Uterus (tissue), 2 donors: ENCODE data around the gene SMAD5.

Source experiments
- POLR2A ChIP-seq, 2 donors: fragments of 450-650 bp; IDR thresholded peaks; one replicate each; pipeline ENCODE4 v1.6.1; 2016; ENCODE audit warnings: antibody characterized with exemption in 2 of 2, mild to moderate bottlenecking in 1 of 2, moderate library complexity in 1 of 2
- TF ChIP-seq, protein P1 (sequence below), 4 experiments: fragments of 200-600 bp in 2 of 4; fragments of 450-650 bp in 2 of 4; sonication (generic) in 2 of 4; IDR thresholded peaks; one replicate each; pipeline ENCODE4 v1.5.1; 2016 to 2019; ENCODE audit warnings: antibody characterized with exemption in 4 of 4, mild to moderate bottlenecking in 2 of 4, moderate library complexity in 1 of 4

DNA sequence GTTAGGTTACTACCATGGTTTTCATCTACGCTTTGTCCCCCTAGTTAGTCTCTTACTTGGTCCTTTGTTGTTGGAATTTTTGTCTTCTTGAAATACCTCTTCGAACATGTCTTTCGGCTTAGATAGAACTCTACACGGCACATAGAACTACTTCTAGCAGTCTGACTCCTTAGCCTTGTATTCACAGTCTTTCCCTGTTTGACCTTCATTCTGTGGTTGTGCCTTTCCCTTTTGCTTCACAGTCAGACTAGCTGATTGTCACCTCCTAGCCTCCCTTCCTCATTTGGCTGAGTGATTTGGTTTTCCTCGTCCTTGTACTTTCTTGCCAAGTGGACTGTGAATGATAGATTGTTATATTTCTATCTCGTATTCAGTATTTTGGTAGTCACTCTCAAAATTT is 10.7 kb downstream of the SMAD5 start:
- TF ChIP-seq, protein P1, sequence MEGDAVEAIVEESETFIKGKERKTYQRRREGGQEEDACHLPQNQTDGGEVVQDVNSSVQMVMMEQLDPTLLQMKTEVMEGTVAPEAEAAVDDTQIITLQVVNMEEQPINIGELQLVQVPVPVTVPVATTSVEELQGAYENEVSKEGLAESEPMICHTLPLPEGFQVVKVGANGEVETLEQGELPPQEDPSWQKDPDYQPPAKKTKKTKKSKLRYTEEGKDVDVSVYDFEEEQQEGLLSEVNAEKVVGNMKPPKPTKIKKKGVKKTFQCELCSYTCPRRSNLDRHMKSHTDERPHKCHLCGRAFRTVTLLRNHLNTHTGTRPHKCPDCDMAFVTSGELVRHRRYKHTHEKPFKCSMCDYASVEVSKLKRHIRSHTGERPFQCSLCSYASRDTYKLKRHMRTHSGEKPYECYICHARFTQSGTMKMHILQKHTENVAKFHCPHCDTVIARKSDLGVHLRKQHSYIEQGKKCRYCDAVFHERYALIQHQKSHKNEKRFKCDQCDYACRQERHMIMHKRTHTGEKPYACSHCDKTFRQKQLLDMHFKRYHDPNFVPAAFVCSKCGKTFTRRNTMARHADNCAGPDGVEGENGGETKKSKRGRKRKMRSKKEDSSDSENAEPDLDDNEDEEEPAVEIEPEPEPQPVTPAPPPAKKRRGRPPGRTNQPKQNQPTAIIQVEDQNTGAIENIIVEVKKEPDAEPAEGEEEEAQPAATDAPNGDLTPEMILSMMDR (IDR thresholded peaks at IDR 0.05) = no peak
- no peak for TF ChIP-seq POLR2A (IDR thresholded peaks at IDR 0.05)
